GM12873 (cell line): ENCODE data around the gene ATL3.

Experiments used
- CTCF ChIP-seq: IDR thresholded peaks from 2 replicates; pipeline ENCODE4 v1.5.1; 2012; ENCODE audit warnings: low read depth, mild to moderate bottlenecking, moderate library complexity, low read length, control low read depth; ENCODE audit not compliant: insufficient read depth; ENCODE audit errors: missing control alignments

ATL3 gene

GRCh38 chr11:63612181-63612580 lies 59.0 kb downstream of the ATL3 start:
- TF ChIP-seq CTCF, result no peak

- TF ChIP-seq CTCF, result no peak
Measured at GRCh38 chr11:63611395-63611747, 59.8 kb downstream of the ATL3 start.

- TF ChIP-seq CTCF, result no peak
Measured at GRCh38 chr11:63610604-63611394, 60.4 kb downstream of the ATL3 start.

- no peak for TF ChIP-seq CTCF
Measured at GRCh38 chr11:63609971-63610580, 61.1 kb downstream of the ATL3 start.

DNA sequence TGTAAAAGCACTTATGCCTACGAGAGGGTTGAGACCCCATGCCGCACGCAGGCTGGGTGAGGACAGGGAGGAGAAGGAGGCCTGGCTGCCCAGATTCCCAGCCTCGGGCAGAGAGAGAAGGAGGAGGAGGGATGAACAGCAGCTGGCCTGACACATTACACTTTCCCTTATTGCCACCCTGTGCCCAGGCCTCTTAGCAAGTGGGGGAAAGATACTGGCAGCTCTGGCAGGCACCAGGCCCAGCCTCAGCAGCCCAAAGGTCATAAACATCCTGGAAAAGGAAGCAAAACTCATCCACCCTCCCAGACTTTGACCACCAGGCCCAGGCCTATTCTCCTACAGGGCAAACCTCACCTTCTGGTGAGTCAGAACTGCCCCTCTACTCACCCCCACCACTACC lies 61.6 kb downstream of the ATL3 start:
- no peak for TF ChIP-seq CTCF

- no peak for TF ChIP-seq CTCF
Measured at GRCh38 chr11:63608353-63609345, 62.5 kb downstream of the ATL3 start.

DNA sequence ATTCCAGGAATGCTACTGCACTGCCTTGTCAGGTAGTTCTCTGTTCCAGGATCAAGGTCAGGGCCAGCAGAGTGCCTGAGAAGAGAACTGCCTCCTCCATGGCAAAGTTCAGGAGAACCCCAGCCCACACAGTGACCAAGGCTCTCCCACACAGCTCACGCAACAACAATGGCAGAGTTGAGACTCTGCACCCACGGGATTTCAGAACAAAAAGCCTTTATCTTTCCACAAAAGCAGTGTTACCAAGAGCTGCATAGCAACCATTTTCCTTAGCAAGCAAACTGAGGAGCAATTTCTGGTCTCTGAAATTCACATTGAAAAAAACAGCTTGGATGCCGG lies 68.0 kb downstream of the ATL3 start:
- TF ChIP-seq CTCF, result no peak
